Measurements from ENCODE around the gene MAZ. TPM values are rescaled to one million over a fixed set of nuclear protein-coding genes. Genes with fewer than 3 reads are reported as not detected.

The MAZ gene
- total and polyA plus RNA-seq, 2 of the 13 experiments (the other 11 are each of a cell fraction or from before 2014, with no cell fraction given): 203 to 277 TPM

DNA sequence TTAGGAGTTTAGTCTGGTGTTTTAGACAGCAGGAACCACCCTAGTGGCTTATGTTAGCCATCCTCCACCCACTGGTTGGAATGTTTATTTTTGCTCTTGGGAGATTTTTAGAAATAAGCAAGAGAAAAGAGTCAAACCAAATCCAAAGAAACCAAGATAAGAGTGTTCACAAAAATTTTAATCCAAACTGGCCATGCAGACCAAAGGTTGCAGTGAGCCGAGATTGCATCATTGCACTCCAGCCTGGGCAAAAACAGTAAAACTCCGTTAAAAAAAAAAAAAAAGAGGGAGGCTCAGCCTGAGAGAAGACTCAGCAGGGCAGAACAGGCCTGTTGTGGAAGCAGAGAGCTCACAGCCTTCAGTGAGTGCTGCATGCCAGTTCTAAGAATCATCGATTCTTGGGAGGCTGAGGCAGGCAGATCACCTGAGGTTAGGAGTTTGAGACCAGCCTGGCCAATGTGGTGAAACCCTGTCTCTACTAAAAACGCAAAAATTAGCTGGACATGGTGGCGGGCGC is 48.3 kb upstream of the MAZ start (continued):
- TF ChIP-seq ZNF550 (CRISPR knock-in tag; IDR thresholded peaks at IDR 0.05; ENCODE audit: borderline replicate concordance) (no peak), HIVEP1 (CRISPR knock-in tag; IDR thresholded peaks at IDR 0.05) (0 out of 2 replicates have a peak, but pooled peaks have one; percentile 50), ATM (IDR thresholded peaks at IDR 0.05; ENCODE audit: borderline replicate concordance) (no peak), ZNF788 (CRISPR knock-in tag; IDR thresholded peaks at IDR 0.05; ENCODE audit: borderline replicate concordance) (peak; percentile 74; the same call in 1 of the 2 replicates), NCOA2 (CRISPR knock-in tag; IDR thresholded peaks at IDR 0.05) (peak; percentile 60; the same call in 1 of the 2 replicates), MTA3 (CRISPR knock-in tag; IDR thresholded peaks at IDR 0.05) (no peak), ZBTB20 (CRISPR knock-in tag; IDR thresholded peaks at IDR 0.05; ENCODE audit: borderline replicate concordance, low read depth) (no peak), ZFY (CRISPR knock-in tag; IDR thresholded peaks at IDR 0.05) (peak; percentile 65), SP5 (CRISPR knock-in tag; IDR thresholded peaks at IDR 0.05; ENCODE audit: borderline replicate concordance, low read depth) (no peak), POGZ (CRISPR knock-in tag; IDR thresholded peaks at IDR 0.05) (peak; percentile 46), HNF4G (IDR thresholded peaks at IDR 0.05; ENCODE audit: borderline replicate concordance, low read depth, low read length) (peak; percentile 93), HNF4G (CRISPR knock-in tag; IDR thresholded peaks at IDR 0.05; ENCODE audit: borderline replicate concordance, low read depth) (peak; percentile 63; the same call in 1 of the 2 replicates), GMEB1 (CRISPR knock-in tag; IDR thresholded peaks at IDR 0.05; ENCODE audit: borderline replicate concordance) (no peak), ZNF660 (CRISPR knock-in tag; IDR thresholded peaks at IDR 0.05; ENCODE audit: borderline replicate concordance, low read depth) (no peak), MAF1 (CRISPR knock-in tag; IDR thresholded peaks at IDR 0.05; ENCODE audit: borderline replicate concordance) (no peak), ZNF256 (CRISPR knock-in tag; conservative IDR thresholded peaks at IDR 0.05) (no peak), RELA (CRISPR knock-in tag; IDR thresholded peaks at IDR 0.05) (no peak), ZNF24 (IDR thresholded peaks at IDR 0.05) (no peak), YY1 (IDR thresholded peaks at IDR 0.05; ENCODE audit: insufficient read depth, insufficient replicate concordance, low read depth, low read length) (no peak)
- TF ChIP-seq, protein P1, sequence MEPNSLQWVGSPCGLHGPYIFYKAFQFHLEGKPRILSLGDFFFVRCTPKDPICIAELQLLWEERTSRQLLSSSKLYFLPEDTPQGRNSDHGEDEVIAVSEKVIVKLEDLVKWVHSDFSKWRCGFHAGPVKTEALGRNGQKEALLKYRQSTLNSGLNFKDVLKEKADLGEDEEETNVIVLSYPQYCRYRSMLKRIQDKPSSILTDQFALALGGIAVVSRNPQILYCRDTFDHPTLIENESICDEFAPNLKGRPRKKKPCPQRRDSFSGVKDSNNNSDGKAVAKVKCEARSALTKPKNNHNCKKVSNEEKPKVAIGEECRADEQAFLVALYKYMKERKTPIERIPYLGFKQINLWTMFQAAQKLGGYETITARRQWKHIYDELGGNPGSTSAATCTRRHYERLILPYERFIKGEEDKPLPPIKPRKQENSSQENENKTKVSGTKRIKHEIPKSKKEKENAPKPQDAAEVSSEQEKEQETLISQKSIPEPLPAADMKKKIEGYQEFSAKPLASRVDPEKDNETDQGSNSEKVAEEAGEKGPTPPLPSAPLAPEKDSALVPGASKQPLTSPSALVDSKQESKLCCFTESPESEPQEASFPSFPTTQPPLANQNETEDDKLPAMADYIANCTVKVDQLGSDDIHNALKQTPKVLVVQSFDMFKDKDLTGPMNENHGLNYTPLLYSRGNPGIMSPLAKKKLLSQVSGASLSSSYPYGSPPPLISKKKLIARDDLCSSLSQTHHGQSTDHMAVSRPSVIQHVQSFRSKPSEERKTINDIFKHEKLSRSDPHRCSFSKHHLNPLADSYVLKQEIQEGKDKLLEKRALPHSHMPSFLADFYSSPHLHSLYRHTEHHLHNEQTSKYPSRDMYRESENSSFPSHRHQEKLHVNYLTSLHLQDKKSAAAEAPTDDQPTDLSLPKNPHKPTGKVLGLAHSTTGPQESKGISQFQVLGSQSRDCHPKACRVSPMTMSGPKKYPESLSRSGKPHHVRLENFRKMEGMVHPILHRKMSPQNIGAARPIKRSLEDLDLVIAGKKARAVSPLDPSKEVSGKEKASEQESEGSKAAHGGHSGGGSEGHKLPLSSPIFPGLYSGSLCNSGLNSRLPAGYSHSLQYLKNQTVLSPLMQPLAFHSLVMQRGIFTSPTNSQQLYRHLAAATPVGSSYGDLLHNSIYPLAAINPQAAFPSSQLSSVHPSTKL (CRISPR knock-in tag; IDR thresholded peaks at IDR 0.05): peak; percentile 59
- TF ChIP-seq, protein P2, sequence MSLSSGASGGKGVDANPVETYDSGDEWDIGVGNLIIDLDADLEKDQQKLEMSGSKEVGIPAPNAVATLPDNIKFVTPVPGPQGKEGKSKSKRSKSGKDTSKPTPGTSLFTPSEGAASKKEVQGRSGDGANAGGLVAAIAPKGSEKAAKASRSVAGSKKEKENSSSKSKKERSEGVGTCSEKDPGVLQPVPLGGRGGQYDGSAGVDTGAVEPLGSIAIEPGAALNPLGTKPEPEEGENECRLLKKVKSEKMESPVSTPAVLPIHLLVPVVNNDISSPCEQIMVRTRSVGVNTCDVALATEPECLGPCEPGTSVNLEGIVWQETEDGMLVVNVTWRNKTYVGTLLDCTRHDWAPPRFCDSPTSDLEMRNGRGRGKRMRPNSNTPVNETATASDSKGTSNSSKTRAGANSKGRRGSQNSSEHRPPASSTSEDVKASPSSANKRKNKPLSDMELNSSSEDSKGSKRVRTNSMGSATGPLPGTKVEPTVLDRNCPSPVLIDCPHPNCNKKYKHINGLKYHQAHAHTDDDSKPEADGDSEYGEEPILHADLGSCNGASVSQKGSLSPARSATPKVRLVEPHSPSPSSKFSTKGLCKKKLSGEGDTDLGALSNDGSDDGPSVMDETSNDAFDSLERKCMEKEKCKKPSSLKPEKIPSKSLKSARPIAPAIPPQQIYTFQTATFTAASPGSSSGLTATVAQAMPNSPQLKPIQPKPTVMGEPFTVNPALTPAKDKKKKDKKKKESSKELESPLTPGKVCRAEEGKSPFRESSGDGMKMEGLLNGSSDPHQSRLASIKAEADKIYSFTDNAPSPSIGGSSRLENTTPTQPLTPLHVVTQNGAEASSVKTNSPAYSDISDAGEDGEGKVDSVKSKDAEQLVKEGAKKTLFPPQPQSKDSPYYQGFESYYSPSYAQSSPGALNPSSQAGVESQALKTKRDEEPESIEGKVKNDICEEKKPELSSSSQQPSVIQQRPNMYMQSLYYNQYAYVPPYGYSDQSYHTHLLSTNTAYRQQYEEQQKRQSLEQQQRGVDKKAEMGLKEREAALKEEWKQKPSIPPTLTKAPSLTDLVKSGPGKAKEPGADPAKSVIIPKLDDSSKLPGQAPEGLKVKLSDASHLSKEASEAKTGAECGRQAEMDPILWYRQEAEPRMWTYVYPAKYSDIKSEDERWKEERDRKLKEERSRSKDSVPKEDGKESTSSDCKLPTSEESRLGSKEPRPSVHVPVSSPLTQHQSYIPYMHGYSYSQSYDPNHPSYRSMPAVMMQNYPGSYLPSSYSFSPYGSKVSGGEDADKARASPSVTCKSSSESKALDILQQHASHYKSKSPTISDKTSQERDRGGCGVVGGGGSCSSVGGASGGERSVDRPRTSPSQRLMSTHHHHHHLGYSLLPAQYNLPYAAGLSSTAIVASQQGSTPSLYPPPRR (CRISPR knock-in tag; IDR thresholded peaks at IDR 0.05; ENCODE audit: borderline replicate concordance): peak; percentile 41; the same call in 1 of the 2 replicates

All from HepG2 (cell line).